GM12873 (cell line): ENCODE results near the gene URAD.

Experiments used
- TF ChIP-seq, protein P1 (sequence below): IDR thresholded peaks from 2 replicates; pipeline ENCODE4 v1.5.1; 2012; ENCODE audit warnings: low read depth, mild to moderate bottlenecking, moderate library complexity, low read length, control low read depth; ENCODE audit not compliant: insufficient read depth; ENCODE audit errors: missing control alignments

Gene URAD

DNA sequence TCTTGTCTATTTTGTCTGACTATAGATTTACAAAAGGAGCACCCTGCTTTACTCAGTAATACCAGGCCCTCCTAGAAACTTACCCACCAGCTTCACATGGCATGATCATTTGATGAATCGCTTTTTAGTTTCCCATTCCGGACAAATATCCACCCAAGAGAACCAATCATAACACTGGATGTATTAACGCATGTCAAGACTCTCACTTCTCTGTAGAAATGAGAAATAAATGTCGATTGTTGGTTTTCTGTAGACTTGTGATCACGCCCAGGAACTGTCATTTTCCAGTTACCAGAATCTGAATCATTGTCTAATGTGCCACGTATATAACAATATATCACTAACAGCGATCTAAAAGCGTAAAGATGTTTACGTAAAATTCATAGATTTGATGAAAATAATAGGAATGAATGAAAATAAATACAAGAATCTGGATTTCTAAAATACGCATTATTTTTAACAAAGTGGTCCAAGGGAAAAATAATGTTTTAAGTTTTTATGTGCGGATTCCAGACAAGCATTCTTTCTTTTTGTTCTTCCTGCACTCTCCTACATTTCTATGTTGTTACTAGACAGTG lies 33.4 kb downstream of the URAD start:
- TF ChIP-seq, protein P1, sequence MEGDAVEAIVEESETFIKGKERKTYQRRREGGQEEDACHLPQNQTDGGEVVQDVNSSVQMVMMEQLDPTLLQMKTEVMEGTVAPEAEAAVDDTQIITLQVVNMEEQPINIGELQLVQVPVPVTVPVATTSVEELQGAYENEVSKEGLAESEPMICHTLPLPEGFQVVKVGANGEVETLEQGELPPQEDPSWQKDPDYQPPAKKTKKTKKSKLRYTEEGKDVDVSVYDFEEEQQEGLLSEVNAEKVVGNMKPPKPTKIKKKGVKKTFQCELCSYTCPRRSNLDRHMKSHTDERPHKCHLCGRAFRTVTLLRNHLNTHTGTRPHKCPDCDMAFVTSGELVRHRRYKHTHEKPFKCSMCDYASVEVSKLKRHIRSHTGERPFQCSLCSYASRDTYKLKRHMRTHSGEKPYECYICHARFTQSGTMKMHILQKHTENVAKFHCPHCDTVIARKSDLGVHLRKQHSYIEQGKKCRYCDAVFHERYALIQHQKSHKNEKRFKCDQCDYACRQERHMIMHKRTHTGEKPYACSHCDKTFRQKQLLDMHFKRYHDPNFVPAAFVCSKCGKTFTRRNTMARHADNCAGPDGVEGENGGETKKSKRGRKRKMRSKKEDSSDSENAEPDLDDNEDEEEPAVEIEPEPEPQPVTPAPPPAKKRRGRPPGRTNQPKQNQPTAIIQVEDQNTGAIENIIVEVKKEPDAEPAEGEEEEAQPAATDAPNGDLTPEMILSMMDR = no peak

DNA sequence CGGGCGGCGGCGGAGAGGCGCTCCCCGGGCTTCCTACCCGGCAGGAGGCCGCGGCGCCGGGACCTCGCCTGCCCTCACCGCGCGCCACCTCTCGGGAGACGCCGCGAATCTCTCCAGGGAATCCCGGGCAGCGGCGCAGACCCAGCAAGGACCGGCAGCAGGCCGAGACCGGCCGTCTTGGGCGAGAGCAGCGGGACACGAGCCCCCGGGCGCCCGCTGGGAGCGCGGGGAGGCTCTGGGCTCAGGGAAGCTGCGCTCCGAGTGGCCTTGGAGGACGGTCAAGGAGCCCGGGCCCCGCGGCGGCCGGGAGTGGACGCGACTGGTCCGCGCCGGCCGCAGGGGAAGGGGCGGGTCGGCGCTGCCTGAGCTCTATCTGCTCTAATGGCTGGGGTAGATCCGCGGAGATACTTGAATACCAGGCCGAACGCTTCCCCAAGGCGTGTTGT lies 34.1 kb downstream of the URAD start:
- TF ChIP-seq, protein P1 = no peak

DNA sequence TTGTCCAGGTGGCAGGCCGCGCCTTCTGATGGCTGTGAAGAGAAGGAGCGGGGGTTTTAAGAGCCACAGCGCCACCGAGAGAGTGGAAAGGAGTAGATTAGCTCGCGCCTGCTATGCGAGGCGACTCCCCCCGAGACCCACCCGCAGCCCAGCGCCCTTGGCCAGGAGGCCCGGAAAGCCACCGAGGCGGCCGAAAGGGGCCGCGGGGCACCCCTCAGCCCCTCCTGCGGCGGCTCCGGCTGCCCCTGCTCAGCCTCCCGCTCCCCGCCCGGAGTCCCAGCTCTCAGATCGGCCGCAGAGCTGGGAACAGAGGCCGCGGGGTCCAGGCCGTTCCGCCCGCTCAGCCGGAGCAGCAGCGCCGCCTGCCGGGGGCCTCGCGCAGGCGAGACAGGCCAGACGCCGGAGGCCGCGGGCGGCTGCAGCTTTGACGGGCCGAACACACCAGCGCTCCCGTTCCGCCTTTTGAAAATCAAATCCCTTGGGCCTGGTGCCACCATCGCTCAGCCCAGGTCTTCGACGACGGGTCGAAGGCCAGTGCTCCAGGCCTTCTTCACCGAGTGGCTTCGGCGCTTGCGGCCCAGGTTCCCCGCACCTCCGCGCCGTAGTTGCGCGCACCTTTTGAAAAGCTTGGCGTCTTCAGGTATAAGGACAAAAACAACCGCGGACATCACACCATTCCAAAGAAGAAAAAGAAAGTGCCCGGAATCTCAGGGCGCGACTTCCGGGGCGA lies 34.7 kb downstream of the URAD start:
- TF ChIP-seq, protein P1 = peak; percentile 89

DNA sequence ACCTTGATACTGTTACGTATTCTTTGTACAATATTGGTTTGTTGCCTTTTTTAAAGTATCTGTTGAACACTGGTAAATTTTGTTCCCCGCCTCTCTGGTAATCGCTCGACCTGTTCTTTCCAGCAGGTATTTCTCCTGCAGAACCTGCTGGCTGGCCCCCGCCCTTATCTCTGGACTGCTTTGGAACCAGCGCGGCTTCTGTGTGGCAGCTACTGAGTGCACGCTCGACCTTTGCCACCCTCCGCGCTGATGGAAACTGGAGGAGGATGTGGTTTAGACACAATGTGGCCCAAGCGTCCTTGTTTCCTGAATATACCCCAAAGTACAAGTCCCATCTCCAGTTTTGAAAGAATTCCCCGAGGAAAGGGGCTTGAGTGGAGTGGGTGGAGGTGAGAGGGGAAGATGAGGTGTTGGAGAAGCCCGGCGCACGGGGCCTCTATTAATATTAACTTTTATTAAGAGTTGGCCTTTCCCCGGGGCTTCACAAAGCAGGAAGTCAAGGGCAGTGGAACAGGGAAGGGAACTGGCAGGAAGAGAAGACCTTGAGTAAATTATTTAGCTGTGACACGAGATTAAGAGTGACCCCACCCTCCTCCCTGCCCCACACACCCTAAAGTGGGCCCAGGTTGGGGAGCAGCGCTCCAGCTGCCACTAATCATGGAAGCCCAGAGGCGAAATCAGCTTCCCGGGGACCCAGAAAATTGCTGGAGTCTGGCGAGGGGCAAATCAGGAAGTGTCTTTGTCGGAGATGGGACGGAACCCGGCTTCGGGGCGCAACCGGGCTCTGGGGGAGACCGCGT lies 35.4 kb downstream of the URAD start:
- TF ChIP-seq, protein P1 = no peak

DNA sequence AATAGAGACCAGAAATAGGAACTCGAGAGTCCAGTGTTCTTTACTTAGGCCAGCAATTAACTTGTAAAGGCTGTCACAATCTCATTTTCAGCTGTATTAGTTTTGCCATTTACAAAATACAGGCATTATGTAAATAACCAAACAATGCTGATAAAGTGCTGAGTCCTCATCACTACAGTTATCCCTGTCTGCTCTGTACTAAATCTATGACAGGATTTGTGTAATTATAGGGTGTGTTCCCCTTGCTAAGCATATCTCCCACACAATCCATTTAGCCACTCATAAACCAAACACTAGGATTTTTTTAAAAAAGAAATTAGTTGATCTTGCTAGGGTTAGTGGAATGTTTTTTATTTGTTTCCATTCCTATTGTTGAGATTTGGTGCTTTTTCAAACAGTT lies 45.5 kb downstream of the URAD start:
- TF ChIP-seq, protein P1 = no peak

DNA sequence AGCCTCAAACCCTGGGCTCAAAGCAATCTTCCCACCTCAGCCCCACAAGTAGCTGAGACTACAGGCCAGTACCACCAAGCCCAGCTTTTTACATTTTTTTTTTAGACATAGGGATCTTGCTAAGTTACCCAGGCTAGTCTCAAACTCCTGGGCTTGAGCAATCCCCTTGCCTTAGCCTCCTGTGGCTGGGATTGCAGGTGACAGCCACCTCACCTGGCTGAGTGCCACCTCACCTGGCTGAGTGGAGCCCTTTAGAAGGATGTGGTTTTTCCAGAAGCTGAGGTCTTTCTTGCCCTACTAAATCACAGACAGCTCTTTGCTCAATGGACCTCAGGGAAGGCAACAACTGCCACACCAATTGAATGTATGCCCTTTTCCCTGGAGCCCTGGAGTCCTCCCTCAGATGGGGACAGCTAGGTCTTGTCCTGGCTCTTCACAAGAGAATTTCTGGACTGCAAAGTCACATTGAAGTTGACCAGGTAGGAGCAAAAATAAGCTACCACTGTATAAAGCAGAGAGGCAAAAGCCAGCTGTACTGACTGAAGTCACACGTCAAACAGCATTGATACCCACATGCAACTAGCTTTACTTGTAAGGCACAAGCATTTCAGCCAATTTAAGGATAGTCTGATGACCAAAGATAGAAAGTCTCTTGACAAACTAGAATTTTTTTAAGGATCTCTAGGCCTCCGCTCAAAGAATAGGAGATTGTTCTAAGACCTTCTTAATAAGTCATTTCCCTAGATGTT lies 54.7 kb downstream of the URAD start:
- TF ChIP-seq, protein P1 = no peak
